Esophagus muscularis mucosa (tissue), 4 donors: ENCODE data around the gene CCDC126. TPM values are rescaled to one million over a fixed set of nuclear protein-coding genes. Genes with fewer than 3 reads are reported as not detected.
"Not testable (repeated sequence)": the region's sequence is repeated elsewhere in the genome, so short reads cannot be mapped to it uniquely, and the experiment has no call there.

Experiments
- DNase-seq: peaks from one replicate; pipeline ENCODE4 v3.0.0-alpha.2; 2017; ENCODE audit errors: extremely low spot score
- H3K27ac ChIP-seq, 4 donors: fragments of 200-600 bp; sonication (generic); replicated peaks in 1 of 4; 1 replicate in 3 of 4; 2 replicates in 1 of 4; pipeline ENCODE4 v1.5.1; 2016 to 2019; ENCODE audit warnings: mild to moderate bottlenecking in 1 of 4
- H3K27me3 ChIP-seq, 4 donors: fragments of 200-600 bp; sonication (generic); one replicate each; pipeline versions ENCODE4 v1.5.1 to v1.6.0; 2016 to 2019
- H3K36me3 ChIP-seq, 4 donors: fragments of 200-600 bp; sonication (generic); one replicate each; pipeline ENCODE4 v1.5.1; 2016 to 2019
- H3K4me1 ChIP-seq, 4 donors: fragments of 200-600 bp; sonication (generic); one replicate each; pipeline ENCODE4 v1.5.1; 2016 to 2019
- H3K4me3 ChIP-seq, 4 donors: fragments of 200-600 bp; sonication (generic); 1 replicate in 2 of 4; 2 replicates in 2 of 4; pipeline ENCODE4 v1.5.1; 2016 to 2019; ENCODE audit warnings: mild to moderate bottlenecking in 4 of 4, moderate library complexity in 1 of 4
- H3K9me3 ChIP-seq, 4 donors: fragments of 200-600 bp; sonication (generic); 1 replicate in 3 of 4; 2 replicates in 1 of 4; pipeline ENCODE4 v1.5.1; 2016 to 2019
- EP300 ChIP-seq: sonication (generic); formaldehyde crosslinking; IDR thresholded peaks from one replicate; pipeline ENCODE4 v1.6.1; 2017; ENCODE audit warnings: antibody characterized with exemption
- POLR2A ChIP-seq: fragments of 450-650 bp; IDR thresholded peaks from one replicate; pipeline ENCODE4 v1.6.1; 2017; ENCODE audit warnings: antibody characterized with exemption, moderate library complexity, mild to moderate bottlenecking, low read depth
- POLR2AphosphoS5 ChIP-seq, 2 donors: sonication (generic); formaldehyde crosslinking; IDR thresholded peaks; one replicate each; pipeline ENCODE4 v1.6.1; 2017; ENCODE audit warnings: antibody characterized with exemption in 2 of 2
- WGBS: methylation state at CpG from one replicate; pipeline ENCODE4 v1.1.5; 2018; 5-methylcytosine and 5-hydroxymethylcytosine counted together
- intact Hi-C: fragments of 100-400 bp; cut with DNase I; formaldehyde crosslinking; loops from one replicate; pipeline ENCODE4 v1.15.1; 2023
- total RNA-seq, 4 donors: library from RNA; depleted of rRNA; stranded (reverse); fragments of >200 nt; gene quantifications; one replicate each; pipeline versions ENCODE4 v1.1.0 to v1.2.1, GENCODE V29; 2016
- TF ChIP-seq, protein P1 (sequence below), 3 experiments: fragments of 200-600 bp in 2 of 3; fragments of 450-650 bp in 1 of 3; sonication (generic) in 2 of 3; IDR thresholded peaks; one replicate each; pipeline ENCODE4 v1.5.1; 2017 to 2019; ENCODE audit warnings: antibody characterized with exemption in 3 of 3, mild to moderate bottlenecking in 2 of 3, moderate library complexity in 1 of 3

CCDC126 gene, protein sequence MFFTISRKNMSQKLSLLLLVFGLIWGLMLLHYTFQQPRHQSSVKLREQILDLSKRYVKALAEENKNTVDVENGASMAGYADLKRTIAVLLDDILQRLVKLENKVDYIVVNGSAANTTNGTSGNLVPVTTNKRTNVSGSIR
- 10 to 100 TPM; 14.6 to 21.2 (median 16.4) TPM for total RNA-seq

- H3K36me3 ChIP-seq: no peaks in the 10 kb centered on the region
- intact Hi-C loops: loop anchor here (2.0 kb wide), 1 partner anchor 83 kb away; the partner anchor contains the start of gene FAM221A
- WGBS: 5% methylated on average over 19 of the region's 99 CpGs
- peaks cover 12 to 37% (median 32%) of the 10 kb centered on the region in 4 donors for H3K4me1 ChIP-seq
- peak; percentile 82 to 94 for TF ChIP-seq POLR2AphosphoS5 (IDR thresholded peaks at IDR 0.05)
- TF ChIP-seq, protein P1, sequence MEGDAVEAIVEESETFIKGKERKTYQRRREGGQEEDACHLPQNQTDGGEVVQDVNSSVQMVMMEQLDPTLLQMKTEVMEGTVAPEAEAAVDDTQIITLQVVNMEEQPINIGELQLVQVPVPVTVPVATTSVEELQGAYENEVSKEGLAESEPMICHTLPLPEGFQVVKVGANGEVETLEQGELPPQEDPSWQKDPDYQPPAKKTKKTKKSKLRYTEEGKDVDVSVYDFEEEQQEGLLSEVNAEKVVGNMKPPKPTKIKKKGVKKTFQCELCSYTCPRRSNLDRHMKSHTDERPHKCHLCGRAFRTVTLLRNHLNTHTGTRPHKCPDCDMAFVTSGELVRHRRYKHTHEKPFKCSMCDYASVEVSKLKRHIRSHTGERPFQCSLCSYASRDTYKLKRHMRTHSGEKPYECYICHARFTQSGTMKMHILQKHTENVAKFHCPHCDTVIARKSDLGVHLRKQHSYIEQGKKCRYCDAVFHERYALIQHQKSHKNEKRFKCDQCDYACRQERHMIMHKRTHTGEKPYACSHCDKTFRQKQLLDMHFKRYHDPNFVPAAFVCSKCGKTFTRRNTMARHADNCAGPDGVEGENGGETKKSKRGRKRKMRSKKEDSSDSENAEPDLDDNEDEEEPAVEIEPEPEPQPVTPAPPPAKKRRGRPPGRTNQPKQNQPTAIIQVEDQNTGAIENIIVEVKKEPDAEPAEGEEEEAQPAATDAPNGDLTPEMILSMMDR (IDR thresholded peaks at IDR 0.05): no peak
- DNase-seq: peak; percentile 96
- H3K9me3 ChIP-seq: no peaks in the 10 kb centered on the region
- H3K27ac ChIP-seq: peak within 1 kb of the TSS; percentile 95 to 99 (median 96)
- peak within 1 kb of the TSS; percentile 75 to 90 (median 84) for H3K4me3 ChIP-seq
- H3K27me3 ChIP-seq: no peaks in the 10 kb centered on the region
Measured at GRCh38 chr7:23597094-23598091, at the start of gene CCDC126. CCDC126 (plus strand) TSS chr7:23597382; CDS start chr7:23611316, 13,934 bp downstream.

GRCh38 chr7:23547662-23548061 is 49.5 kb upstream of the CCDC126 start:
- no peak for DNase-seq
- Histone ChIP-seq H3K4me1 (peaks cover 0 to 4% (median 0%) of the 10 kb centered on the region in 4 donors), H3K27me3 (peaks cover 0 to 7% (median 0%) of the 10 kb centered on the region in 4 donors), H3K9me3 (no peaks in the 10 kb centered on the region), H3K4me3 (no peak overlapping the region), H3K36me3 (no peaks in the 10 kb centered on the region), H3K27ac (no peak overlapping the region)
- 95% methylated on average over 4 of the region's 4 CpGs for WGBS
- TF ChIP-seq, protein P1 (IDR thresholded peaks at IDR 0.05): no peak
- TF ChIP-seq EP300: no peak
- intact Hi-C loops: no loop called here

DNA sequence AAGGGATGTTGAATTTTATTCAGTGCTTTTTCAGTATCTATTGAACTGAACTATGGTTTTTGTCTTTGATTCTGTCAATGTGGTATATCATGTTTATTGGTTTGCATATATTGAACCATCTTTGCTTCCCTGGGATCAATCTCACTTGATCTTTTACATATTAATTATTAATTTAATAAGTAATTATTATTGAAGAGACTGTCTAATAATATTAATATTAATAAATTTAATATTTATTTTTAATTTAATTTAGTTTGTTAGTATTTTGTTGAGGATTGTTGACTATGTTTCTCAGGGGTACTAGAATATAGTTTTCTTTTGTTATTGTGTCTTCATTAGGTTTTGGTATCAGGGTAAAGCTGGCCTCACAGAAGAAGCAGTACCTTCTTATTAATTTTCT is 38.9 kb upstream of the CCDC126 start:
- Histone ChIP-seq H3K27ac (no peak overlapping the region), H3K9me3 (no peaks in the 10 kb centered on the region), H3K4me3 (no peak overlapping the region), H3K36me3 (no peaks in the 10 kb centered on the region), H3K27me3 (no peaks in the 10 kb centered on the region), H3K4me1 (no peaks in the 10 kb centered on the region)
- no peak for DNase-seq
- TF ChIP-seq, protein P1 (IDR thresholded peaks at IDR 0.05): no peak
- TF ChIP-seq EP300 (no peak), POLR2A (no peak), POLR2AphosphoS5 (IDR thresholded peaks at IDR 0.05) (no peak)
- intact Hi-C loops: no loop called here

GRCh38 chr7:23570592-23571200 is 26.5 kb upstream of the CCDC126 start:
- 34% methylated on average over 5 of the region's 5 CpGs for WGBS
- H3K27me3 ChIP-seq: peaks cover 0 to 23% (median 0%) of the 10 kb centered on the region in 4 donors

GRCh38 chr7:23581975-23582374 is 15.2 kb upstream of the CCDC126 start:
- H3K27me3 ChIP-seq, H3K4me1 ChIP-seq, DNase-seq, H3K27ac ChIP-seq, intact Hi-C loops, H3K9me3 ChIP-seq, H3K36me3 ChIP-seq, H3K4me3 ChIP-seq: not testable (repeated sequence)
- WGBS: 100% methylated on average over 1 of the region's 1 CpG

More at GRCh38 chr7:23570592-23571200, 26.5 kb upstream of the CCDC126 start:
- no peak for TF ChIP-seq POLR2AphosphoS5 (IDR thresholded peaks at IDR 0.05)
- TF ChIP-seq, protein P1 (IDR thresholded peaks at IDR 0.05): peak; percentile 80 to 88 (median 84)
- DNase-seq: no peak
- H3K4me1 ChIP-seq: peaks cover 0 to 5% (median 0%) of the 10 kb centered on the region in 4 donors
- no peaks in the 10 kb centered on the region for H3K36me3 ChIP-seq
- H3K27ac ChIP-seq: no peak overlapping the region
- H3K9me3 ChIP-seq: no peaks in the 10 kb centered on the region
- intact Hi-C loops: loop anchor here (10.0 kb wide), 1 partner anchor 1094 kb away; no protein-coding TSS in a partner anchor
- no peak overlapping the region for H3K4me3 ChIP-seq

DNA sequence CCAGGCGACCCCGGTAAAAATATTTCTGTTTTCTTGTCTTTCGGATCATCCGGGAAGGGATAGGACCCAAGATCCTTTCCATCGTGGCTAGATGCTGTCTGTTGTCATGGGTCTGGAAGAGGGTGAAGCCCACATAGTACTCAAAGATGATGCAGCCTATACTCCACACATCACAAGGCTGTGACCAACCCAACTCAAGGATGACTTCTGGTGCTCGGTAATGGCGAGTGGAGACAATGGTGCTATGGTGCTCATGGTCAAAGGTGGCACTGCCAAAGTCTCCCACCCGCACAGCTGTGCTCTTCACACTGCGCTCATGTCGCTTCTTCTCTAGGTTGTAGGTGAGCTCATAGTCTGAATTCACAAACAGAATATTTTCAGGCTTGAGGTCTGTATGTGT is 11.9 kb upstream of the CCDC126 start:
- DNase-seq, H3K9me3 ChIP-seq, H3K27ac ChIP-seq, intact Hi-C loops, H3K4me1 ChIP-seq, H3K27me3 ChIP-seq, H3K4me3 ChIP-seq, H3K36me3 ChIP-seq: not testable (repeated sequence)
- WGBS: 96% methylated on average over 8 of the region's 10 CpGs
